Activated CD8-positive, alpha-beta T cell treated with anti-CD3 and anti-CD28 coated beads for 36 hours (primary cell): Measurements from ENCODE around the gene C1RL. TPM values are rescaled to one million over a fixed set of nuclear protein-coding genes. Genes with fewer than 3 reads are reported as not detected.

Experiments used
- ATAC-seq: fragments of 200-7000 bp; cut with Tn5 transposase; one replicate; pipeline ENCODE4 v1.10.0; 2021; ENCODE audit warnings: mild to moderate bottlenecking, moderate library complexity
- CTCF ChIA-PET: fragments of 350-600 bp; sonication (Branson Sonifier 250); formaldehyde crosslinking; loops from one replicate; lab custom pipeline; 2021; ENCODE audit warnings: antibody characterized with exemption; lab: Charles Lee
- POLR2A ChIA-PET: fragments of 350-600 bp; sonication (Branson Sonifier 250); formaldehyde crosslinking; loops from one replicate; lab custom pipeline; 2021; ENCODE audit warnings: antibody characterized with exemption; lab: Charles Lee
- DNase-seq: peaks from one replicate; pipeline ENCODE4 v3.0.0-alpha.2; 2020
- H3K27ac Mint-ChIP-seq: one replicate; pipeline ENCODE4 v1.8.0; 2021; ENCODE audit warnings: mild to moderate bottlenecking, mixed read lengths
- H3K27me3 Mint-ChIP-seq: one replicate; pipeline ENCODE4 v1.8.0; 2021; ENCODE audit warnings: mixed read lengths
- H3K36me3 Mint-ChIP-seq: one replicate; pipeline ENCODE4 v1.8.0; 2021; ENCODE audit warnings: low read depth, mixed read lengths
- H3K4me1 Mint-ChIP-seq: one replicate; pipeline ENCODE4 v1.8.0; 2021; ENCODE audit warnings: low read depth, mixed read lengths
- H3K4me3 Mint-ChIP-seq: one replicate; pipeline ENCODE4 v1.8.0; 2021; ENCODE audit warnings: mild to moderate bottlenecking, moderate library complexity, mixed read lengths
- H3K9me3 Mint-ChIP-seq: one replicate; pipeline ENCODE4 v1.8.0; 2021; ENCODE audit warnings: mixed read lengths
- CTCF ChIP-seq: fragments of 200-600 bp; IDR thresholded peaks from one replicate; pipeline ENCODE4 v1.8.0; 2022; ENCODE audit warnings: antibody characterized with exemption, mild to moderate bottlenecking
- intact Hi-C: fragments of 100-400 bp; cut with micrococcal nuclease; formaldehyde crosslinking; loops from one replicate; pipeline ENCODE4 v1.10.0; 2022
- total RNA-seq, 2 experiments: library from RNA; stranded (reverse); gene quantifications; one replicate each; pipeline ENCODE4 v1.2.3, GENCODE V29; 2021

Gene C1RL
- total RNA-seq, 2 experiments from 2014 or later: 10.5 to 11.8 TPM

GRCh38 chr12:7141351-7142005 is 32.5 kb upstream of the C1RL start:
- Mint-ChIP-seq H3K4me1 (no peaks in the 10 kb centered on the region), H3K27me3 (no peaks in the 10 kb centered on the region), H3K9me3 (no peaks in the 10 kb centered on the region), H3K27ac (no peak overlapping the region), H3K4me3 (no peak overlapping the region), H3K36me3 (peaks cover 19% of the 10 kb centered on the region)
- no peak for DNase-seq
- no peak for TF ChIP-seq CTCF
- no peak for ATAC-seq
- POLR2A ChIA-PET: interaction anchor here (0.6 to 1.1 kb wide), 2 partner anchors 12 to 834 kb away, joined by 3 to 4 read pairs; no protein-coding TSS in a partner anchor
- CTCF ChIA-PET: interaction anchor here (0.9 to 2.8 kb wide), 14 partner anchors 9 to 136 kb away, joined by 3 to 10 read pairs (median 4); no protein-coding TSS in a partner anchor
- intact Hi-C loops: loop anchor here (5.0 kb wide), 1 partner anchor 46 kb away; the partner anchor contains the start of gene PEX5

GRCh38 chr12:7139200-7139599 is 30.2 kb upstream of the C1RL start:
- no peak for ATAC-seq
- no peak for DNase-seq
- POLR2A ChIA-PET: interaction anchor here (1.0 kb wide), 1 partner anchor 10 kb away, joined by 3 read pairs; no protein-coding TSS in a partner anchor
- Mint-ChIP-seq H3K36me3 (peaks cover 19% of the 10 kb centered on the region), H3K9me3 (no peaks in the 10 kb centered on the region), H3K27me3 (no peaks in the 10 kb centered on the region), H3K4me1 (no peaks in the 10 kb centered on the region), H3K27ac (no peak overlapping the region), H3K4me3 (no peak overlapping the region)
- CTCF ChIA-PET: interaction anchor here (0.9 to 1.0 kb wide), 2 partner anchors 26 to 46 kb away, joined by 3 read pairs; partner anchors contain the start of gene C1R
- TF ChIP-seq CTCF: no peak
- intact Hi-C loops: no loop called here

GRCh38 chr12:7137908-7138307 is 28.9 kb upstream of the C1RL start:
- no peak for ATAC-seq
- CTCF ChIA-PET: interaction anchor here (1.2 kb wide), 1 partner anchor 16 kb away, joined by 3 read pairs; no protein-coding TSS in a partner anchor
- POLR2A ChIA-PET: no interaction called here
- Mint-ChIP-seq H3K27me3 (no peaks in the 10 kb centered on the region), H3K36me3 (peaks cover 16% of the 10 kb centered on the region), H3K9me3 (no peaks in the 10 kb centered on the region), H3K27ac (peak overlapping the region; percentile 40), H3K4me1 (no peaks in the 10 kb centered on the region), H3K4me3 (no peak overlapping the region)
- DNase-seq: no peak
- no peak for TF ChIP-seq CTCF
- intact Hi-C loops: no loop called here

- ATAC-seq: no peak
- POLR2A ChIA-PET: no interaction called here
- H3K4me3 Mint-ChIP-seq: no peak overlapping the region
- no peaks in the 10 kb centered on the region for H3K27me3 Mint-ChIP-seq
- peaks cover 12% of the 10 kb centered on the region for H3K4me1 Mint-ChIP-seq
- H3K27ac Mint-ChIP-seq: no peak overlapping the region
- CTCF ChIA-PET: interaction anchor here (1.3 kb wide), 1 partner anchor 8 kb away, joined by 3 read pairs; no protein-coding TSS in a partner anchor
- no peak for TF ChIP-seq CTCF
- intact Hi-C loops: no loop called here
- H3K36me3 Mint-ChIP-seq: peaks cover 16% of the 10 kb centered on the region
- no peaks in the 10 kb centered on the region for H3K9me3 Mint-ChIP-seq
- no peak for DNase-seq
These were observed 27.7 kb upstream of the C1RL start for GRCh38 chr12:7136676-7137075.

- DNase-seq (no peak), ATAC-seq (no peak)
- Mint-ChIP-seq H3K4me1 (peaks cover 18% of the 10 kb centered on the region), H3K9me3 (no peaks in the 10 kb centered on the region), H3K27me3 (no peaks in the 10 kb centered on the region), H3K4me3 (no peak overlapping the region), H3K27ac (no peak overlapping the region), H3K36me3 (peaks cover 16% of the 10 kb centered on the region)
- TF ChIP-seq CTCF: no peak
- CTCF ChIA-PET: interaction anchor here (1.3 kb wide), 1 partner anchor 9 kb away, joined by 3 read pairs; no protein-coding TSS in a partner anchor
- POLR2A ChIA-PET: no interaction called here
- intact Hi-C loops: no loop called here
These were observed 27.1 kb upstream of the C1RL start for GRCh38 chr12:7136071-7136470.
